Epithelial cell of umbilical artery (primary cell): ENCODE data around the gene NFKBIE. TPM values are rescaled to one million over a fixed set of nuclear protein-coding genes. Genes with fewer than 3 reads are reported as not detected.

Experiments
- total RNA-seq: library from RNA; depleted of rRNA; stranded (reverse); fragments of >200 nt; gene quantifications from 2 replicates; pipeline ENCODE4 v1.2.3, GENCODE V29; 2014

Gene NFKBIE, protein sequence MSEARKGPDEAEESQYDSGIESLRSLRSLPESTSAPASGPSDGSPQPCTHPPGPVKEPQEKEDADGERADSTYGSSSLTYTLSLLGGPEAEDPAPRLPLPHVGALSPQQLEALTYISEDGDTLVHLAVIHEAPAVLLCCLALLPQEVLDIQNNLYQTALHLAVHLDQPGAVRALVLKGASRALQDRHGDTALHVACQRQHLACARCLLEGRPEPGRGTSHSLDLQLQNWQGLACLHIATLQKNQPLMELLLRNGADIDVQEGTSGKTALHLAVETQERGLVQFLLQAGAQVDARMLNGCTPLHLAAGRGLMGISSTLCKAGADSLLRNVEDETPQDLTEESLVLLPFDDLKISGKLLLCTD
- 10.4 and 28.7 TPM in 2 replicates for total RNA-seq

DNA sequence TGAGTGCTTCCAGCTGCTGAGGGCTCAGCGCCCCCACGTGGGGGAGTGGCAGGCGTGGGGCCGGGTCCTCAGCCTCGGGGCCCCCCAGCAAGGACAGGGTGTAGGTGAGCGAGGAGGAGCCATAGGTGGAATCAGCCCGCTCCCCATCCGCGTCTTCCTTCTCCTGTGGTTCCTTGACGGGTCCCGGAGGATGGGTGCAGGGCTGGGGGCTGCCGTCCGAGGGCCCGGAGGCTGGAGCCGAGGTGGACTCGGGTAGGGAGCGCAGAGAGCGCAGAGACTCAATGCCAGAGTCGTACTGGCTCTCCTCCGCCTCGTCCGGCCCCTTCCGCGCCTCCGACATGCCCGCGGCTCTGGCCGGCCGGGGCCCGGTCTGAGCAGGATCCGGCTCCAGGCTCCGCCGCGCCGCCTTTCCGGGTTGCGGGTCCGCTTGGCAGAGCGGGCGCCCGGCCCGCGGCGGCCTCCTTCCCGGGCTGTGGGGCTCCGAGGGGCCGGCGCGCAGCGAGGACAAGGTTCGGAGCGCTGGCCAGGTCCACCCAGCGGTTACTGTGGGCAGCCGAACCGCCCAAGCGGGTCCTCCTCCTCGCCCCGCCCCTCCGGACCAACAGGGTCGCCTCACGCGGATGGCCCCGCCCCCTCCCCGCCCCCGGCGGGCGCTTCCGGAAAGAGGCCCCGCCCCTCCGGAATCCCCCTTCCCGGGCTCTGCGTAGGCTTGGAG is at the start of gene NFKBIE:
Gene NFKBIE (minus strand): TSS at position 545 of the 715 bp plus-strand sequence. CDS start 205 bp downstream, at position 340.

DNA sequence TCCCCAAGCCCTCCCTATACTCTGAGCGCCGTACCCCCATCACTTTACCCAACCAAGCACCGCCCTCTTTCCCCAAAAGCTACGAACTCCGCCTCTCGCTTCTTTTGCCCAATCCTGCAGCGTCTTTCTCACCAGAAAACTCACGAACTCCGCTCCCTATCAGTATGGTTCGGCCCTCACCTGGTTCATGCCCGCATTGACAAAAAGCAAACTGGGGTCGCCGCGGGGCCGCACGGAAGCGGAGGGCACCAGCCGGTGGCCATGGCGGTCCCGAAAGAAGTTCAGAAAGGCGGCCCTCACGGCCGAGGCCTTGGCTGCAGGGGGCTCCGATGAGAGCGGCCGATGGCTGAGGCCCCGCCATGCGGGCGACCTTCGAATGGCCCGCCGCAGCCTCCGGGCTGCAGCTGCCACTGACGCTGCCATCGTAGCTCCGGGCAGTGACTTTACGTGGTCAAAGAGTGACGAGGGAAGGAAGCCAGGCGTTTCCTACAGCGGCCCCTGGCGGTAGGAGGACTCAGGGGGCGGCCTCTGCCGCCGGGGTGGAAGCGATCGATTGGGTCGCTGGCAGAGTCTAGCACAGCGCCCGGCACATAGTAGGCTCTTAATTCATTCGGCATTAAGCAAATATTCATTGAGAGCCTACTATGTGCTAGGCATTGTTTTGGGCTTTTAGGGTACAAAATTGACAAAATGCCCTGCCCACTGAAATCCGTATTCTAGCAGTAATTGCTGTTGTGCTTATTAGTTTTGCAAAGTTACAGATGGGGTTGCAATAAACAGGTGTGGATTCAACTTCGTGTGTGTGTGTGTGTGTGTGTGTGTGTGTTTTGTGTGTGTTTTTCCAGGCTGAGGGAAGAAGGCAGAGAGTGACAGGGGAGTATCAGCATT is 47.8 kb upstream of the NFKBIE start, which contains the start of gene AARS2:
Gene AARS2 (minus strand): TSS at position 447 of the 888 bp plus-strand sequence. CDS start 24 bp downstream, at position 423.

DNA sequence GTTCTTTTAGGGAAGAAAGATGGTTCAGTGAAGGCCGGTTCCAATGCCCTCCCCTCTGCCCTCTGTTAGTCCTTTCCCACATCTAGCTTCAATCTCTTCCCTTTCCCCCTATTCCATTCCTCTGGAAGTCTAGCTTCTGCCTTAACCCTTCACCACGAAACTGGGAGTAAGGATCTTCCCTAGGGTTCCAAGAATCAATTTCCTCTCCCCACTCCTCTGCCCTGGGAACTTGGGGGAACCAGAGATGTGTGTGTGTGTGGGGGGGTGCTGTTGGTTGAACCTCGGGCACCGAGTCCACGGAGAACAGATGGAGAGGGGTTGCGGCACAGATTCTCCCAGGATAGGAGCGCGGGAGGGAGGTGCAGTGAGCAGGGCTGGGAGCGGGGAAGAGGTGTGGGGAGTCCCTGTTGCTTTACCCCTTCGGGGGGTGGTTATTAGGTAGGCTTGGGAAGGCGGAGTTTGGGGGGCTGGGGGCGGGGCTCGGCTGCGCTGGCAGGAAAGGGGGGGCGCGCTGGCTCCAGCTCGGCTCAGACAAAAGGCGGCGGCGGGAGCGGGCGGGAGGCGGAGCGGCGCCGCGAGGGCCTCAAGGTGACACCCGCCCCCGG is 4.7 kb upstream of the NFKBIE start, which contains the start of gene TMEM151B:
Gene TMEM151B (plus strand): TSS at position 530 of the 605 bp plus-strand sequence. CDS start 293 bp downstream, outside the sequence.

DNA sequence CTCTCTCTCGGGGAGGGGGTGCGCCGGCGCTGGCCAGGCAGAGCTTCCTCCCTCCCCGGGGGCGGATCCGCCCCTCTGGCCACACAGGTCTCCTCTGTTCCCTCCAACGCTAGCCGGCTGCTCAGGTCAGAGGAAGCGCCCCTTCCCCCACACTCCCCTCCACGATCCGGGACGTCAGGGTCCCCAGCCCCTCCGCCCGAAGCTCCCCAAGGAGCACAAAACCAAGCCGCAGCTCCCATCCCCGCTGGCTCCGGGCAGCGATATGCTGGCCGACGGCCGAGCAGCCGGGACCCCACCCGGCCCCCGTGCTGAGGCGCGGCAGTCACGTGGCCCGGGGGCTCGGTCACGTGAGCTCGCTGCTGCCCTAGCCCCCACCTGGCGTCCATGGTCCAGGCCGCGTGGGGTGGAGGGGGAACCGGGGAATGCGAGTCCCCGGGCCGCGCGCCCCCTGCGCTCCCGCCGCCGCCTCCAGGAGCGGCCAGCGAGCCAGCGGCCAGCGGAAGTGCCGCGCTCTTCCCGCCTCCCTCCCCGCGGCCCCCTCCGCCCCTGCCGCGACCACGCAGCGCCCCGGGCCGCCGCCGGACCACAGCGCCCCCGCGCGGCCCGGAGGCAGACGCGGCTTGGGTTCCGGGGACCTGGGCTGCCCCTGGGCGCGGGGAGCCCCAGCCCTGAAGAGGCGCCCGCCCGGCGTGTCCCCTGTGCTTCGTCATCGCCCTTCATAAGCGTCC is 8.2 kb downstream of the NFKBIE start, which contains the start of gene SLC35B2:
Gene SLC35B2 (minus strand): TSS at position 504 of the 728 bp plus-strand sequence. CDS start 118 bp downstream, at position 386.

DNA sequence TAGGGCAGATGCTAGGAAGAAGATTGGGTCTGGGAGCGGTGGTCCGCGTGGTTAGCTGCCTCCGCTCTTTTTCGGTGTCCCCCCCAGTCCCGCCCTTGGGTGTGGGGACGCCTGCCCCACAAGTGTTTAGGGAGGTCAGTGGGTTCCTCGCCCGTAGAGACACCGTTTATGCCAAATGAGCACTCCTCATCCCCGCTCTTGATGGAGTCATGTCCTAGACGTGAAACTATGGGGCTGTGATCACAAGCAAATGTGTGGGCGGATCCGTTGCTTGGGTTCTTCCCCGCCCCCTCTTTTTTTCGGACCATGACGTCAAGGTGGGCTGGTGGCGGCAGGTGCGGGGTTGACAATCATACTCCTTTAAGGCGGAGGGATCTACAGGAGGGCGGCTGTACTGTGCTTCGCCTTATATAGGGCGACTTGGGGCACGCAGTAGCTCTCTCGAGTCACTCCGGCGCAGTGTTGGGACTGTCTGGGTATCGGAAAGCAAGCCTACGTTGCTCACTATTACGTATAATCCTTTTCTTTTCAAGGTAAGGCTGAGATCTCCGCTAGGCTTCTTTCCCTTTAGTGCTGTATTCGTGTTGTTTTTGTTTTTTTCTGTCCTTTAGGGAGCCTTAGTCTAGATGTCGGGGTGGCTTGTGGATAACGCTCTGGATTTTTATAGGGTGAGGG is 18.6 kb downstream of the NFKBIE start, which contains the start of gene HSP90AB1:
Gene HSP90AB1 (plus strand): TSS at position 439 of the 675 bp plus-strand sequence. CDS start 1,529 bp downstream, outside the sequence.

DNA sequence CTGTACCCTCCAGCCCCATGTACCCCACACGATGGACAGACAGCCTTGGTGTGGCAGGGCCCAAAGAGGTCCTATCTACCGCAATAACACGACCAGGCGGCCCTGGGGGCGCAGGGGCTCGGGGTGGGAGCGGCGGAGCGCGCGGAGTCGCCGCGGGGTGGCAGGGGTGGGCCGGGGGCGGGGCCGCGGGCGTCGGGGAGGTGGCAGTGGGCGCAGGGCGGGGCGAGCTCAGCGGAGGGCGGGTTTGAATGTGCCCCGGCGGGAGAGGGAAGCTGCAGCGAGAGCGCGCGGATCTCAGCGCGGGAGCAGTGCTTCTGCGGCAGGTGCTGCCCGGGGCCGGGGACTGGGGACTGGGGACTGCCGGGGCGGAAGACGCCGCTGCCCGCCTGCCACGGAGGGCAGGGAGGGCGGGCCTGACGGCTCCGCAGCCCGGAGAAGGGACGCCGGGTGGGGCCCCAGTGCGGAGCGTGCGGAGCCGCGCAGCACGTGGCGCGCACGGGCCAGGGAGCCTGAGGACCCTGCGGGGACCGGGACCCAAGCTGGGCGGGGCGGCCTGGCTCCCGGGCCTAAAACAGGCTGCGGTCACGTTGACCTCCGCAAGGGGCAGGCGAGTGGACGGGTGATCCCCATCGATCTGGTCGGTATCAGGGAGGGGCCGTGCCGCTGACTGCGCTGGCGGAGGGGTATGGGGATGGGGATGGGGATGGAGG is 41.9 kb downstream of the NFKBIE start, which contains the start of gene SLC29A1:
Gene SLC29A1 (plus strand): TSS at position 277 of the 710 bp plus-strand sequence. CDS start 3,719 bp downstream, outside the sequence.

DNA sequence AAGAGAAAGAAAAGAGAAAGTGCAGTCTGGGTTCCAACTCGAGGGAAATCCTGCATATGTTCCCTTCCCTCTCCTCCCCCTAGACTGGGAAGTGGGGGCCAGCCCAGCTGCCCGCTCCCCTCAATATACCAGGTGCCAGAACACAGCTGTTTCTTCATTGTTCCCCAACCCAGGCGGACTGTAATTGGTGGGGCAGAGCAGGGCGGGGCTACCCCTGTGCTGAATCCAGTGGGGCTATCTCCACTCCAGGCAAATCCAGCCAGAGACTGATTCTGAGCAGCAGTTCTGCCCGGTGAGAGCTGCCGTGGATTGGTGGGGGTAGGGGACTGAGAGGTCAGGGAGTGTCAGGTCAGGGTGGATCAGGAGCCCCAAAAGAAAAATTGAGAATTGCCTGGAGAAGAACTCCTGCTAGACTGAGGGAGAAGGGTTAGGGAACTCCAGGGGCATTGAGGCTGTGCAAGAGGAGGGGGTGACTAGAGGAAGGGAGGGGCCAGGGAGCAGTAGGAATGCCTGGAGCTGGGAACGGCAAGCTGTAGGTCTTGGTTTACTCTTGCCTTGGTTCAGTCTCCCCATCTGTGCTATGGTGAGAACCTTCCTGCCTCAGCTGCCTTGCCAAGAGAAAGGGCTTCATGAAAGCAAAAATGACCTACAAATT is 48.5 kb downstream of the NFKBIE start, which contains the start of gene MYMX:
Gene MYMX (plus strand): TSS at position 250 of the 655 bp plus-strand sequence. CDS start 546 bp downstream, outside the sequence.

Other genes with a start within 250 kb of the NFKBIE start
- gene MRPL14, start 138.1 kb downstream of the NFKBIE start, total RNA-seq, result 83.2 and 136 TPM in 2 replicates
- 12.7 and 19.3 TPM in 2 replicates for gene TMEM63B, start 138.0 kb downstream of the NFKBIE start, total RNA-seq
- gene CAPN11, start 106.7 kb downstream of the NFKBIE start, total RNA-seq, result 3.0 and 4.2 TPM in 2 replicates
- under 0.01 TPM in 1 of 2 replicates, not detected in the other for gene MYMX, start 48.6 kb downstream of the NFKBIE start, total RNA-seq
- gene SLC29A1, start 42.0 kb downstream of the NFKBIE start, total RNA-seq, result 51.7 and 68.9 TPM in 2 replicates
- gene HSP90AB1, start 18.4 kb downstream of the NFKBIE start, total RNA-seq, result 888 and 963 TPM in 2 replicates
- 47.3 and 59.8 TPM in 2 replicates for gene SLC35B2, start 8.0 kb downstream of the NFKBIE start, total RNA-seq
- gene TMEM151B, start 4.9 kb upstream of the NFKBIE start, total RNA-seq, result under 0.01 TPM in 1 of 2 replicates, not detected in the other
- 17.9 and 21.7 TPM in 2 replicates for gene AARS2, start 47.8 kb upstream of the NFKBIE start, total RNA-seq
- gene SPATS1, start 77.1 kb upstream of the NFKBIE start, total RNA-seq, result not detected in 2 replicates
- 22.7 and 28.0 TPM in 2 replicates for gene CDC5L, start 122.2 kb upstream of the NFKBIE start, total RNA-seq